Fibroblast of skin of left biceps (primary cell): ENCODE data around the gene MOCS1.

Source experiments
- DNase-seq, 2 experiments: peaks; one replicate each; pipeline ENCODE4 v3.0.0-alpha.2; 2013; ENCODE audit warnings: low read depth in 2 of 2

MOCS1 gene

DNA sequence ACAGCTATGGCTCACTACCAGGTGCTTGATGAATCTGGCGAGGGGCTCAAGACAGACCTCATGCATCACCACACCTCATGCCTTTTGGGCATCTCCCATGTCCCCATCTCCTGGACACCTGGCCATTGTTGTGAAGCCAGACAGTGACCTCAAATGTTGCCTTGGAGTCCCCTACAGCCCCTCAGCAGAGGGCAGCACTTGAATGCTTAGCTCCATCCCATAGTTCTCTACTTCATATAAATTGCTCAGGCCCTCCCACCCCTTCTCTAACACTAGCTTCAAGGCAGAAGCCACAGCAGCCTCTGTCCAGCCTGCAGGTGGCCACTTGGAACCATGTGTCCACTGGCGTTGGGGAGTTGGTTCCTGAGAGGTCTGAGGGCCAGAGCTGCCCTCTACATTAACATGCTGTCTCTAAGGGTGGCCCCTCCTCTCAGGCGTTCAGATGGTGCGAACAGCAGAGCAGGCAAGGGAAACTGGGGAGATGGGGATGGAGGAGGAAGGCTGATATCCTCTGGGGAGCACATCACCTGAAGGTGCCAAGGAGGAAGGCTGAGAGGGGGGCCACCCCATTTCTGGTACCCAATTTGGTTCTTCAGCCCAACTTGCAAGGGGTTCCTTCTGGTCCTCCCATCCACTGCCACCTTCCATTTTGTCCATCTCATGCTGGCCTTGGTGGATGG, 31.3 kb downstream of the MOCS1 start:
- no peak for DNase-seq

GRCh38 chr6:39902136-39902535, 32.1 kb downstream of the MOCS1 start:
- DNase-seq = no peak

DNA sequence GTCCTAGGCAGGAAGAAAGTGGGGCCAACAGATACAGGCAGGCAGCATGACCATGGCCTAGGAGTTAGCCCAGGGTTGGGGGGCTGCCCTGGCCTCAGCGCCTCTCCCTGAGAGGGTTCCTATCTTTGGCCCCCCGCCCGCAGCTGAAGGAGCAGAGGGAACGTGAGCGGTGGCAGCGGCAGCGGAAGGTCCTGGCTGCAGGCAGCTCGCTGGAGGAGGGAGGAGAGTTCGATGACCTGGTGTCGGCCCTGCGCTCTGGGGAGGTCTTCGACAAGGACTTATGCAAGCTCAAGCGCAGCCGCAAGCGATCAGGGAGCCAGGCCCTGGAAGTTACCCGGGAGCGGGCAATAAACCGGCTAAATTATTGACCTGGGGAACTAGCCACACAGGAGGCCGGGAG, 32.6 kb downstream of the MOCS1 start:
- no peak for DNase-seq

DNA sequence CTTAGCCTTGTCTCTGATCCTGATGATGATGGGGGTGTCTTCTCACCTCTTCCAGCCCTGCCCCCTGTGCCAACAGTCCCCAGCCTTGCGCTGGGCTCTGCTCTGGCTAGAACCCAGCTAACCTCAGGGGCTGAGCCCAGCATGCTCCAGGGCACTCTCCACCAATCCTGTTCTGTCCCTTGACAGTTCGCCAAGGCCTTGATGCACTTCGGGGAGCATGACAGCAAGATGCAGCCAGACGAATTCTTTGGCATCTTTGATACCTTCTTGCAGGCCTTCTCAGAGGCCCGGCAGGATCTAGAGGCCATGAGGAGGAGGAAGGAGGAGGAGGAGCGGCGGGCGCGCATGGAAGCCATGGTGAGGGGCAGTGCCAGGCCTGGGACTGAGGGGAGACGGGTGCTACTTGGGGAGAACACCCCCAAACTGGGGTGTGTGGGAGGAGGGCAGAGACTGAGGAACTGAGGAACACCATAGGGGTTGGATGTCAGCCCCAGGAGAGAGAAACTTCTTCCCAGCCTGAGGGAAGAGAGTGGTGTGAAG, 33.1 kb downstream of the MOCS1 start:
- no peak for DNase-seq

DNA sequence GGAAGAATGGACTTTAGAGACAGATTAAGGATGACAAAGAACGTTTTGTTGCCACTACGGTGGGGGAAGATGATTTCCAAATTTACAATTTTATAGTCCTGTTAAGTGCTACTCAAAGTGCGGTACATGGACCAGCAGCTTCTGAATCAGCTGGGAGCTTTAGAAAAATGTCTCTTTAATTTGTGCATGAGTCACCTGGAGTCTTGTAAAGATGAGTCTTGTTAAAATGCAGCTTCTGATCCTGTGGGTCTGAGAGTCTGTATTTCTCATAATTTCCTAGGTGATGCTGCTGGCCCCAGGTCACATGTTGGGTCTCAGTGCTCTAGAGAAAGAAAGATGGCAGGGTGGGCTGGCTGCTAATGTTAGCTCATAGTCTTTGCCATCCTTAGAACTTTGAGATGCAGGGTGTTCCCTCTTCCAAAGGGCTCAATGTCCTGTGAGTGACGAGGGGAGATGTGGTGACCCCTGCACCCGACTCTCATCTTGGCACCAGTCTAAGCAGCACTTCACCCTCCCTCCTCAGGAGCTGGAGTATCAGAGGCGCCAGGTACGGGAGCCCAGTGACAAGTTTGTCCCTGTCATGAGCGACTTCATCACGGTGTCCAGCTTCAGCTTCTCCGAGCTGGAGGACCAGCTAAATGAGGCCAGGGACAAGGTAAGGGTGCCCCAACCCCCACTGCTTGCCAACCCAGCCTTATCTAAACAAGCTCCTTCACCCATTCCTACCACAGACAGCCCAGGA, 34.5 kb downstream of the MOCS1 start:
- DNase-seq = no peak

GRCh38 chr6:39898625-39899024, 35.6 kb downstream of the MOCS1 start:
- DNase-seq = no peak

- no peak for DNase-seq
These were observed 36.6 kb downstream of the MOCS1 start for GRCh38 chr6:39897698-39898097.

DNA sequence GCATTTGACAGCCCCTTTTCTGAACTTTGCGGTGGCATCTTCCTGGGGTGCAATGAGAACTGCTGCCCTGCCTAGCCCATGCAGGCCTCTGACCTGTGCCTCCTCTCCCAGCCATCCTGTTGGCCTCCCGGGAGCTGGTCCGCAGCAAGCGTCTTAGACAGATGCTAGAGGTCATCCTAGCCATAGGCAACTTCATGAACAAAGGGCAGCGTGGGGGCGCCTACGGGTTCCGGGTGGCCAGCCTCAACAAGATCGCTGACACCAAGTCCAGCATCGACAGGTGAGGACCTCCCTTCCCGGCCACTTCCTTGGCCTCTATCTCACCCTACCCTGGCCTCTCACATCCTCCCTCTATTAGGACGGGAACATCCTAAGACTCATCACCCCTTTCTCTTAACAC, 37.6 kb downstream of the MOCS1 start:
- DNase-seq = no peak

- no peak for DNase-seq
These were observed 41.0 kb downstream of the MOCS1 start for GRCh38 chr6:39893286-39893685.

DNA sequence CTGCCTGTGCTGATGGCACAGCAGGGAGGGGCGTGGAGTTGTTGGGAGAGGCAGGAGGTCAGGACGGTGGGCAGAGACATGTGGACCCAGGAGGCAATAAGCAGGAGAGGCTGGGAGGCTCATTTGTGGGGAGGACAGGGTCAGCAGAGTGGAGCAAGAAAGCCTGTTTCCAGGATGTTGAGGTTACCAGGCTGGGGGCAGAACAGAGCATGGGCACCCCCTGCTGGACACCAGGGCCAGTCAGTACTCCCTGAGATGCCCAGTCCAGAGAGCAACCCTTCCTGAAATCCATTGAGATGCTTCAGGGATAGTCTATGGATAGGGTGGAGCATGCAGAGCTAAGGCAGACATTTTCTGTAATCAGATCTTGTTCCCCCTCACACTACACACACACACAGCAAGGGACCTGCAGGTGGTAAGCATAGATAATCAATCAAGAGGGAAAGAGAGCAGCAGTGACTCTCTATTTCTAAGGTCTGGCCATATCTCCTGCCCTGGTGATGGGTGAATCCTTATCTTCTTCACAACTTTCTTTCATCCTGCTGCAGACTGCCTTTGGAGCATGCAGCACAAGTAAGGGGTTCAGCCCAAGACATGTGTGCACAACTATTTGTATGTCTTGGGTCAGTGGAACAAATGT, 41.7 kb downstream of the MOCS1 start:
- DNase-seq = peak; percentile 14 to 20

- no peak for DNase-seq
These were observed 42.3 kb downstream of the MOCS1 start for GRCh38 chr6:39891976-39892375.

- no peak for DNase-seq
These were observed 42.9 kb downstream of the MOCS1 start for GRCh38 chr6:39891353-39891752.

- no peak for DNase-seq
These were observed 45.0 kb downstream of the MOCS1 start for GRCh38 chr6:39889229-39889628.

DNA sequence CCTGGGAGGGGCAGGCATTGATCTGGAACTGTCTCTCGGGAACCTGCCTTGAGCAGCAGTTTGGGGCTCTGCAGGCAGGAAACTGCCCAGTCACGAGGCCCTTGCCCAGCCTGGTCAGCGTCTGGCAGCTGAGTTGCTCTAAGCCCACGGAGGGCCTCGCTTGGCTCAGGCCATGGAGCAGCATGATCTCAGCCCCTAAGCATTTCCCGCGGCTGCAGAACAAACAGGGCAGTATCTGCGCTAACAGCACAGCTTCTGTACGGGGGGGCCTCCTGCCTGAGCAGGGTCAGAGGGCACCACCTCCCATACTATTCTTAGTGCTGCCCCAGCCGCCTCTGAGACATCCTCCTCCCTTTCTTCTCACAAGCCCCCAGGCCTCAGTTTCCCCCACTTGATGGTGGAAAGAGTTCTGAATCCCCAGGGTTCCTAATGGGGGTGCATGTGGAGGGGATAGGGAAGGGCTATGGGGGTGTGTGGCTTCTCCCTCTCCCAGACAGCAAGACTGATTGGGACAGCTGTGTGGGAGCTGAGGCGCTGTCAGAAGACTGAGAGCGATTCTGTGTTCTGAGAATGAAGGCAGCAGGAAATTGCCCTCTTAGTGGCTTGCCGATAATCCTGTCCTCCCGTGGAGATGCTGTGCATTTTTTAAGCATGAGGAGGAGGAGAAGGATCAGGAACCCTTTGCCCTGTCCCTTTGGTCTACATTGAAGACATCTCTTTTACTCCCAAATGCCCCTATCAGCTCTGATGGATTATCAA, 46.4 kb downstream of the MOCS1 start:
- DNase-seq = peak in 1 of 2 experiments; percentile 7

GRCh38 chr6:39886871-39887270, 47.4 kb downstream of the MOCS1 start:
- no peak for DNase-seq

DNA sequence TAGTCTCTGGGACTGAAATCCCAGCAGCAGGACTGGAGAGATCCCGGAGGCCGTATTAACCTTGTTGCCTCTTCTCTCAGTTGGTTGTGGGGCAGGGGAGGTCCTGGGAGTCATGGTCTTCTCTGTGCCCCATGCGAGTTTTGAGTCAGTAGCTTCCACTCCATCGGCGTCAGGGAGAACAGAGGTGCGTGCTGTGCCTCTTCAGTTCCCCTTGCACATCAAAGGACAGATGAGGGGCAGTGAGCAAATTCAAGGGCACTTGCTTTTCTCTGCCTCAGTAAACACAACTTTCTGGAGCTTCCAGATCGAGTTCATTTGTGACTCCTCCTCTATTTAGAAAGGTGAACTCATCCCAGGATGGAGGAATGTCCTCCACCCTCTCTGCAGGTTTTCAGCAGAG, 48.6 kb downstream of the MOCS1 start:
- no peak for DNase-seq

DNA sequence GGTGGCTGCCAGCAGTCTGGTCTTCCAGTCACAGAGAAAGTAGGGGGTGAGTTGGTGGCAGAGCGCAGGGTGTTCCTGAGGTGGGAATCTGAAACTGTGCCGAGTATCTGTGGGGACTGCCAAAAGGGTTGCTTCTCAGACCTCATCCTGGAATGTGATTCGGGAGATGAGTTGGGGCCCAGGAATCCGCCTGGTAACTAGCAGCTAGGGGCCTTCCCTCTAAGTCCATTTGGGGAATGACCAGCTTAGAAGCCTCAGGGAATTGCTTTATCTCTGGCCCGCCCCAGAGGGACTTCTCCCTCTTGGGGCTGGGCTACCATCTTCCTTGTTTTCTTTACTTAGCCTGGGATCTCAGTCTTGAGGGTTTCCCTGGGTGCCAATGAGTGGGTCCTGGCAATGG, 49.6 kb downstream of the MOCS1 start:
- DNase-seq = no peak

DNA sequence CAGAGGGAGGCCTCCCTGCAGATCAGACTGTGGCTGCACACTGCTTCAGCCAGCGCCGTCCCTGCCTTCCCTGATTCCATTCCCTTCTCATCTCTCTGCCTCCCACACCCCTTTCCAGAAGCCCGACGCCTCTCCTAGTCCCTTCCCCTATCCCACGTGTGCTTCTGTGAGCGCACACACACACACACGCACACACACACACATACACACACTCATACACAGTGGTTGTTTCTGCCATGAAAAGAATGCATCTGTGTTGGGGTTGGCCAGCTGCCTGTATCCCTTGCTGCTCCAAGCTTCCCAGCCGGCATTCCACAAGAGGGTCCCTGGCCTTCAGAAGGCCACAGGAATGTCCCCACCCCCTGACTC, 51.7 kb downstream of the MOCS1 start:
- DNase-seq = peak; percentile 98 to 99

DNA sequence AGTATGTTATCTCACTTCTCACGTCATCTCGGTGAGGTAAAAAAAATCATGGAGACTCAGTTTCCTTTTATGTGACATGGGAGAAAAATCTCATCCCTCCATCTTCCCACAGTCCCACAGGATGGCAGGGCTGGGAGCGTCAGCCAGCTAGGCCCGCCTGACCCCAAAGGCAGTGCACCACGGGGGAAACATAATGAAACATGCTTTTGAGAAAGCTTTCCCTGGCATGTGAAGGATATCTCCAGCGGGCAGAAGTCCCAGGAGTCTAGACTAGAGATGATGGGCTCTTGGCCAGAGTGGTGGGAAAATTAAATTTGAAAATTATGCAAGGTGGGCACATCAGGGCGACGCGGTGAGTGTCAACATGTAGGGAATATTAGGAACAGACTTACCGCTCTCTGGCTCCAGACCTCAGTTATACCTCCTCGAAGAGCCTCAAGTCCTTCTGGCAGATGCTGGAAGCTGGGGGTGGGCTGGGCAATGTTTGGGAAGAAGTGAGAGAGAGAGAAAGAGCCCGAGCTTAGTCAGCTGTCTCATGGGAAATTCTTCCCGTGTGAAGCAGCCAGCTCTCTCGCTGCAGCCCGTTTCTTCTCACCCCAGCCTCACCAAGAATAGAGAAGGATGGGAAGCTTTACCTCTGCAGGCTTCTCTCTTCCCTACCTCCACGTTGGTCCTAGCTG, 52.3 kb downstream of the MOCS1 start:
- DNase-seq = peak; percentile 92 to 93

GRCh38 chr6:39880594-39880993, 53.7 kb downstream of the MOCS1 start:
- no peak for DNase-seq

DNA sequence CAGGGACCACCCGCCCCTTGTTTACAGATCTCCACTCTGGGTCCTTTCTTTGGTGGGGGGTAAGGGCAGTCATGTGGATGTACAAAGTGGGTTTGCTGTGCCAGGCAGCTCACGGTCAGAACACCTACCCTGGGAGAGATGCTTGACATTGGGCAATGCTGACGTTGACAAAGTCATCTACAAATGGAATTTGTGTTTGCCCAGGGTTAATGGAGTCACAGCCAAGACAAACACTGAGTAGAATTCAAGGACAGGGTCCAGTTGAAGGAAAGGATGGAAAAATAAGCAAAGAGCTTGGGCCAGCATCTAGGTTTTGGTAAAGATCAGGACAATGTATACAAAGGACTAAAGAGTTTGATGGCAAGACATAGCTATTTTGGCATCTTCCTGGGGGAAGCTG, 54.7 kb downstream of the MOCS1 start:
- no peak for DNase-seq

- no peak for DNase-seq
These were observed 57.4 kb downstream of the MOCS1 start for GRCh38 chr6:39876826-39877225.
